BE2C (cell line): ENCODE results near the gene STK4. TPM values are rescaled to one million over a fixed set of nuclear protein-coding genes. Genes with fewer than 3 reads are reported as not detected.
A peak's percentile ranks its signal among the peaks of the same experiment; 100 is the strongest.

ENCODE experiments used
- DNase-seq: peaks from one replicate; pipeline ENCODE4 v3.0.0-alpha.2; 2020
- H3K27me3 ChIP-seq: fragments of 250-450 bp; sonication (Bioruptor Pico); 2 replicates; pipeline ENCODE4 v1.5.1; 2020; ENCODE audit warnings: mild to moderate bottlenecking
- H3K36me3 ChIP-seq: fragments of 250-450 bp; sonication (Bioruptor Pico); 2 replicates; pipeline ENCODE4 v1.5.1; 2020; ENCODE audit warnings: mild to moderate bottlenecking
- H3K4me1 ChIP-seq: fragments of 250-450 bp; sonication (Bioruptor Pico); 2 replicates; pipeline ENCODE4 v1.5.1; 2020
- H3K4me3 ChIP-seq: 2 replicates; pipeline ENCODE4 v1.5.1; 2011; ENCODE audit warnings: low read depth, low read length
- H3K9me3 ChIP-seq: fragments of 250-450 bp; sonication (Bioruptor Pico); 2 replicates; pipeline ENCODE4 v1.5.1; 2020
- polyA plus RNA-seq: library from polyadenylated mRNA; unstranded; fragments of >200 nt; gene quantifications from one replicate; pipeline ENCODE4 v1.2.1, GENCODE V29; 2012; ENCODE audit warnings: low read depth, missing spikeins; ENCODE audit not compliant: insufficient read length, insufficient read depth
- TF ChIP-seq, protein P1 (sequence below): IDR thresholded peaks from 2 replicates; pipeline ENCODE4 v1.5.1; 2012; ENCODE audit warnings: mild to moderate bottlenecking, low read depth, low read length

STK4 gene
- polyA plus RNA-seq: 12.8 TPM

DNA sequence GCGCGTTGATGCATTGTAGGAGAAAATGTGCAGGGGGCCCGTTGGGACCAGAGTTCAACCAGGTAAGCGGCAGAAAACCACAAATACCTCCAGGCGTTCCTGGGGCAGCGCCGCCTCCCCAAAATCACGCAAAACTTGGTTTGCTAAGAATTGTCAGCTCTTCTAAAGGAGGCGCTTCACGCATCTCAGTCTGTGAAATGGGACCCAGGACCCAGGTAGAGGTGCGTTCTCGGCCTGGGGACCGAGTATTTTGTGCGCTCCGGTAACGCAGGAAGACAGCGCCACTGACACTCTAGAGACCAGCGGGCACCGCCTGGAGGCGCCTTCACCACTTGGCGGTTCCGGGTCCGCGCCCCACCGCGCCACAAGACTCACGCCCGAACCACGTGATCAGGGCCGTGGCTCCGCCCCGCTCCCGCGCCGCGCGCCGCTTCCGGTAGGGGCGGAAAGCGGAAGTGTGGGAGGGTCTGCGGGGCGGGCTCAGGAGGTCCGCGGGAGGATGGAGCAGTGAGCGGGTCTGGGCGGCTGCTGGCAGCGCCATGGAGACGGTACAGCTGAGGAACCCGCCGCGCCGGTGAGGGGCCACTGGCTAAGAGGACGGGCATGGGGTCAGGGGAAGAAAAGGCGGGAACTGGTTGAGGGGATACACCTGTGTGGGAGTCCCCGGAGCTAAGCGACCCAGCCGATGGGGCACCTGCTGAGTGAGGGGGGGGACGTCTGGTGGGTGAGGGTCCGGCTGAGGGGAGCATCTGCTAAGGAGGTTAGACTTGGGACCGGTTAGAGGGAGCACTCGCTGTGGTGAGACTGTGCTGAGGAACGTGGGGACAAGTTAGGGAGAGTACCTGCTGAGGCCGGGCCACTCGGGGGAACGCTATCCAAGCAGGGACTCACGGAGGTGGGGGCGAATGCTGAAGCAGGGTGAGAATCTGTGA, at the start of gene STK4:
TSS of gene STK4 (plus strand) at position 483 of the 932 bp plus-strand sequence. CDS start at position 540, 57 bp downstream.
- no peaks in the 10 kb centered on the region for H3K27me3 ChIP-seq
- H3K4me1 ChIP-seq: peaks cover 7% of the 10 kb centered on the region
- no peaks in the 10 kb centered on the region for H3K36me3 ChIP-seq
- H3K4me3 ChIP-seq: peak within 1 kb of the TSS; percentile 96
- peak; percentile 97 for DNase-seq
- H3K9me3 ChIP-seq: no peaks in the 10 kb centered on the region
- TF ChIP-seq, protein P1, sequence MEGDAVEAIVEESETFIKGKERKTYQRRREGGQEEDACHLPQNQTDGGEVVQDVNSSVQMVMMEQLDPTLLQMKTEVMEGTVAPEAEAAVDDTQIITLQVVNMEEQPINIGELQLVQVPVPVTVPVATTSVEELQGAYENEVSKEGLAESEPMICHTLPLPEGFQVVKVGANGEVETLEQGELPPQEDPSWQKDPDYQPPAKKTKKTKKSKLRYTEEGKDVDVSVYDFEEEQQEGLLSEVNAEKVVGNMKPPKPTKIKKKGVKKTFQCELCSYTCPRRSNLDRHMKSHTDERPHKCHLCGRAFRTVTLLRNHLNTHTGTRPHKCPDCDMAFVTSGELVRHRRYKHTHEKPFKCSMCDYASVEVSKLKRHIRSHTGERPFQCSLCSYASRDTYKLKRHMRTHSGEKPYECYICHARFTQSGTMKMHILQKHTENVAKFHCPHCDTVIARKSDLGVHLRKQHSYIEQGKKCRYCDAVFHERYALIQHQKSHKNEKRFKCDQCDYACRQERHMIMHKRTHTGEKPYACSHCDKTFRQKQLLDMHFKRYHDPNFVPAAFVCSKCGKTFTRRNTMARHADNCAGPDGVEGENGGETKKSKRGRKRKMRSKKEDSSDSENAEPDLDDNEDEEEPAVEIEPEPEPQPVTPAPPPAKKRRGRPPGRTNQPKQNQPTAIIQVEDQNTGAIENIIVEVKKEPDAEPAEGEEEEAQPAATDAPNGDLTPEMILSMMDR: peak; percentile 55

DNA sequence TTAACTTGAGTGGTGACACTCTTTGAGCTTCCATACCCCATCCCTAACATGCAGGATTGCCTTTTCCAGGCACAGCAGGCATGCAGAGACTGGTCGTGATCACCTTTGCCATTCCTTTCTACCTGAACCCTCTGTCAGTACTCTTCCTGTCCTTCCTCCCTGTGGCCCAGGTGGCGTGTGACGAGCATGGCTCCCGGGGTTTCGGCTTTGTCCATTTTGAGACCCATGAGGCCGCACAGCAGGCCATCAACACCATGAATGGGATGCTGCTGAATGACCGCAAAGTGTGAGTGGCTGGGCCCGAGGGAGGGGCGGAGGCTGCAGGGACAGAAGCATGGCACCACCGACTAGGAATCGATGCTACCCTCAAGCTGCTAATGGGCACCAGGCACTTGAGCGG, 49.7 kb upstream of the STK4 start:
- peaks cover 12% of the 10 kb centered on the region for H3K36me3 ChIP-seq
- no peaks in the 10 kb centered on the region for H3K9me3 ChIP-seq
- H3K4me1 ChIP-seq: no peaks in the 10 kb centered on the region
- no peak for DNase-seq
- H3K4me3 ChIP-seq: no peak overlapping the region
- TF ChIP-seq, protein P1: no peak
- no peaks in the 10 kb centered on the region for H3K27me3 ChIP-seq

DNA sequence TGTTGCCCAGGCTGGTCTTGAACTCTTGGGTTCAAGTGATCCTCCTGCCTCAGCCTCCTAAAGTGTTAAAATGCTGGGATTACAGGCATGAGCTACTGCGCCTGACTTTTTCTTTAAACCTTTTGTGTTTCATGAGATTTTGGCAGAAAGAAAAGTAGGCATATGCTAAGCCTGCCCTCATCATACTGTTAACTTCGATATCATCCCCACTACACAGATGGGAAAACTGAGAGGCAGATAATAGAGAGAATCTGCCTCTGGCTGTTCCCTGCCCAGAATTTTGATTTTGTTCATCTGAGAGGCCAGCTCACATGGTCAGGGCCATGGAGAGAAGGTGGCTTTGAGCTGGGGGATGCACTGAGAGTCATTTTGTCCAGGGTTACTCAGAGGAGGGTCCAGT, 48.9 kb upstream of the STK4 start:
- no peaks in the 10 kb centered on the region for H3K4me1 ChIP-seq
- no peak overlapping the region for H3K4me3 ChIP-seq
- no peaks in the 10 kb centered on the region for H3K9me3 ChIP-seq
- TF ChIP-seq, protein P1: no peak
- H3K36me3 ChIP-seq: peaks cover 14% of the 10 kb centered on the region
- no peak for DNase-seq
- H3K27me3 ChIP-seq: no peaks in the 10 kb centered on the region

DNA sequence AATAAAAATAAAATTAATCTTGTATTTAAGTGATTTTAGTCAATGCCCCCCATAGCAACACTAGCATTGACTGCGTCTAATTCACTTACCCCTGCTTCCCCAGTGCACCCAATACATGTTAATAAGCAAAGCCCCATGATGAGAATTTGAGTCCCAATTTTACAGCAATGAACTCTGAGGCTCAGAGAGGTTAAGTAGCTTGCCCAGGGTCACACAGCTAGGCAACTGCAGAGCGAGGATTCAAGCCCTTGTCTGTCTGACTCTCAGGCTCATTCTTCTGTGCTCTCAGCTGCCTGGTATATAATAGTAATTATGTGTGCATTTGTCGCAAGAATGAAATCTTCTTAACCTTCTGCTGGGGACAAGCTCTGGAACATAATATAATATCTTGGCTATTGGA, 48.0 kb upstream of the STK4 start:
- H3K27me3 ChIP-seq: no peaks in the 10 kb centered on the region
- no peak for DNase-seq
- H3K4me3 ChIP-seq: no peak overlapping the region
- H3K4me1 ChIP-seq: no peaks in the 10 kb centered on the region
- H3K36me3 ChIP-seq: peaks cover 20% of the 10 kb centered on the region
- no peaks in the 10 kb centered on the region for H3K9me3 ChIP-seq
- TF ChIP-seq, protein P1: no peak

DNA sequence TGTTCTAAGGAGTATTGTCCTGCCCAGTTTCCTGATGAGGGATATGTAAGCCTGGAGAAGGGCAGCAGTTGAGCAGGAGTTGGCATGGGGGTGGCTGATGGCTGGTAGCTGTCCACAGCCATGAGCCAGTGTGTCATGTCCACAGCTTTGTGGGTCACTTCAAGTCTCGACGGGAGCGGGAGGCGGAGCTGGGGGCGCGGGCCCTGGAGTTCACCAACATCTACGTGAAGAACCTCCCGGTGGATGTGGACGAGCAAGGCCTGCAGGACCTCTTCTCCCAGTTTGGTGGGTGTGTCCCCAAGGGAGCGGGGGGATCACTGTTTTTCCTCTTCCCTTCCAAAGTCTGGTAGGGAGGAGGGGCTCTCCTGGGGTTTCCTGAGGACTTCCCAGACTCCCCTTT, 47.6 kb upstream of the STK4 start:
- Histone ChIP-seq H3K9me3 (no peaks in the 10 kb centered on the region), H3K36me3 (peaks cover 20% of the 10 kb centered on the region), H3K27me3 (no peaks in the 10 kb centered on the region), H3K4me3 (no peak overlapping the region), H3K4me1 (no peaks in the 10 kb centered on the region)
- DNase-seq: no peak
- TF ChIP-seq, protein P1: no peak

DNA sequence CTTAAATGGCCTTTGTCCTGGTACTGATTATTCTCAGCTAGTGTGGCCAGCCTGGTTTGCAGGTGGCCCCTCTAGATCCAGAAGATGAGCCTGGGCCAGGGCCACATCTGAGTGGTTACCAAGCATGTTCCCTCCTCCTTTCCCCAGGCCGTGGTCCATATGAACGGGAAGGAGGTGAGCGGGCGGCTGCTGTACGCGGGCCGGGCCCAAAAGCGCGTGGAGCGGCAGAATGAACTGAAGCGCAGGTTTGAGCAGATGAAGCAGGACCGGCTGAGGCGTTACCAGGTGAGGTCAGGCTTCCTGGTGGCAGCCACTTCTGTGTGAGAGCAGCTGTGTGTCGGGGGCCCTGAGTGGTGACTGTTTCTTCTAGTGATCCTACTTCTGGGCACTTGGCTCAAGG, 44.9 kb upstream of the STK4 start:
- Histone ChIP-seq H3K36me3 (peaks cover 15% of the 10 kb centered on the region), H3K27me3 (no peaks in the 10 kb centered on the region), H3K9me3 (no peaks in the 10 kb centered on the region), H3K4me3 (no peak overlapping the region), H3K4me1 (no peaks in the 10 kb centered on the region)
- TF ChIP-seq, protein P1: no peak
- DNase-seq: no peak
